ENCODE data around the gene PARD3B.

The PARD3B gene

GRCh38 chr2:204706939-204707338 is 161.7 kb downstream of the PARD3B start:
- no peak for DNase-seq (ENCODE audit: low read depth)

GRCh38 chr2:204713211-204713610 is 167.9 kb downstream of the PARD3B start:
- no peak for DNase-seq (ENCODE audit: low read depth)

GRCh38 chr2:204715361-204715760 is 170.1 kb downstream of the PARD3B start:
- no peak for DNase-seq (ENCODE audit: low read depth)

- no peak for DNase-seq (ENCODE audit: low read depth)
These were observed 172.3 kb downstream of the PARD3B start for GRCh38 chr2:204717591-204717990.

GRCh38 chr2:204718607-204719006 is 173.3 kb downstream of the PARD3B start:
- no peak for DNase-seq (ENCODE audit: low read depth)

- no peak for DNase-seq (ENCODE audit: low read depth)
These were observed 175.6 kb downstream of the PARD3B start for GRCh38 chr2:204720874-204721273.

- no peak for DNase-seq (ENCODE audit: low read depth)
These were observed 176.9 kb downstream of the PARD3B start for GRCh38 chr2:204722207-204722606.

GRCh38 chr2:204722691-204723090 is 177.4 kb downstream of the PARD3B start:
- no peak for DNase-seq (ENCODE audit: low read depth)

GRCh38 chr2:204725693-204726360 is 180.6 kb downstream of the PARD3B start:
- DNase-seq (ENCODE audit: low read depth) = no peak

- no peak for DNase-seq (ENCODE audit: low read depth)
These were observed 181.6 kb downstream of the PARD3B start for GRCh38 chr2:204726831-204727230.

- no peak for DNase-seq (ENCODE audit: low read depth)
These were observed 182.1 kb downstream of the PARD3B start for GRCh38 chr2:204727368-204727767.

- no peak for DNase-seq (ENCODE audit: low read depth)
These were observed 185.3 kb downstream of the PARD3B start for GRCh38 chr2:204730603-204731002.

GRCh38 chr2:204732019-204732418 is 186.7 kb downstream of the PARD3B start:
- DNase-seq (ENCODE audit: low read depth) = no peak

- no peak for DNase-seq (ENCODE audit: low read depth)
These were observed 192.0 kb downstream of the PARD3B start for GRCh38 chr2:204737296-204737695.

GRCh38 chr2:204738721-204739120 is 193.4 kb downstream of the PARD3B start:
- DNase-seq (ENCODE audit: low read depth) = no peak

GRCh38 chr2:204743393-204743960 is 198.2 kb downstream of the PARD3B start:
- no peak for DNase-seq (ENCODE audit: low read depth)

- no peak for DNase-seq (ENCODE audit: low read depth)
These were observed 199.2 kb downstream of the PARD3B start for GRCh38 chr2:204744506-204744905.

GRCh38 chr2:204748286-204748685 is 203.0 kb downstream of the PARD3B start:
- no peak for DNase-seq (ENCODE audit: low read depth)

GRCh38 chr2:204749319-204749718 is 204.0 kb downstream of the PARD3B start:
- no peak for DNase-seq (ENCODE audit: low read depth)

GRCh38 chr2:204750389-204750788 is 205.1 kb downstream of the PARD3B start:
- no peak for DNase-seq (ENCODE audit: low read depth)

GRCh38 chr2:204751472-204751871 is 206.2 kb downstream of the PARD3B start:
- no peak for DNase-seq (ENCODE audit: low read depth)

GRCh38 chr2:204753841-204754240 is 208.6 kb downstream of the PARD3B start:
- DNase-seq (ENCODE audit: low read depth) = no peak

GRCh38 chr2:204754898-204755297 is 209.6 kb downstream of the PARD3B start:
- no peak for DNase-seq (ENCODE audit: low read depth)
